Measurements from ENCODE around the gene CCR7. TPM values are rescaled to one million over a fixed set of nuclear protein-coding genes. Genes with fewer than 3 reads are reported as not detected.
A peak's percentile ranks its signal among the peaks of the same experiment; 100 is the strongest.

CCR7 gene, protein sequence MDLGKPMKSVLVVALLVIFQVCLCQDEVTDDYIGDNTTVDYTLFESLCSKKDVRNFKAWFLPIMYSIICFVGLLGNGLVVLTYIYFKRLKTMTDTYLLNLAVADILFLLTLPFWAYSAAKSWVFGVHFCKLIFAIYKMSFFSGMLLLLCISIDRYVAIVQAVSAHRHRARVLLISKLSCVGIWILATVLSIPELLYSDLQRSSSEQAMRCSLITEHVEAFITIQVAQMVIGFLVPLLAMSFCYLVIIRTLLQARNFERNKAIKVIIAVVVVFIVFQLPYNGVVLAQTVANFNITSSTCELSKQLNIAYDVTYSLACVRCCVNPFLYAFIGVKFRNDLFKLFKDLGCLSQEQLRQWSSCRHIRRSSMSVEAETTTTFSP
- total RNA-seq = 1 to 10 TPM in 1 of 4 donors, not detected in 3; 1.2 TPM

- H3K27me3 ChIP-seq = no peaks in the 10 kb centered on the region
- peak in 1 of 2 donors; percentile 57 for DNase-seq (ENCODE audit: low spot score in 2 of 2)
- TF ChIP-seq, protein P1, sequence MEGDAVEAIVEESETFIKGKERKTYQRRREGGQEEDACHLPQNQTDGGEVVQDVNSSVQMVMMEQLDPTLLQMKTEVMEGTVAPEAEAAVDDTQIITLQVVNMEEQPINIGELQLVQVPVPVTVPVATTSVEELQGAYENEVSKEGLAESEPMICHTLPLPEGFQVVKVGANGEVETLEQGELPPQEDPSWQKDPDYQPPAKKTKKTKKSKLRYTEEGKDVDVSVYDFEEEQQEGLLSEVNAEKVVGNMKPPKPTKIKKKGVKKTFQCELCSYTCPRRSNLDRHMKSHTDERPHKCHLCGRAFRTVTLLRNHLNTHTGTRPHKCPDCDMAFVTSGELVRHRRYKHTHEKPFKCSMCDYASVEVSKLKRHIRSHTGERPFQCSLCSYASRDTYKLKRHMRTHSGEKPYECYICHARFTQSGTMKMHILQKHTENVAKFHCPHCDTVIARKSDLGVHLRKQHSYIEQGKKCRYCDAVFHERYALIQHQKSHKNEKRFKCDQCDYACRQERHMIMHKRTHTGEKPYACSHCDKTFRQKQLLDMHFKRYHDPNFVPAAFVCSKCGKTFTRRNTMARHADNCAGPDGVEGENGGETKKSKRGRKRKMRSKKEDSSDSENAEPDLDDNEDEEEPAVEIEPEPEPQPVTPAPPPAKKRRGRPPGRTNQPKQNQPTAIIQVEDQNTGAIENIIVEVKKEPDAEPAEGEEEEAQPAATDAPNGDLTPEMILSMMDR (IDR thresholded peaks at IDR 0.05) = no peak
- TF ChIP-seq POLR2A (IDR thresholded peaks at IDR 0.05) = no peak
- no peak for TF ChIP-seq POLR2AphosphoS5 (IDR thresholded peaks at IDR 0.05)
- no peak for TF ChIP-seq EP300 (IDR thresholded peaks at IDR 0.05)
- H3K36me3 ChIP-seq = no peaks in the 10 kb centered on the region
- 73% methylated on average over 10 of the region's 12 CpGs for WGBS
- H3K4me1 ChIP-seq = peaks cover 9% of the 10 kb centered on the region
- H3K4me3 ChIP-seq = no peak within 1 kb of the TSS
- no peaks in the 10 kb centered on the region for H3K9me3 ChIP-seq
- no peak within 1 kb of the TSS for H3K27ac ChIP-seq
These were observed at the start of gene CCR7 for GRCh38 chr17:40564883-40565768. Gene CCR7, minus strand, starts transcription at chr17:40565472. Its CDS starts 63 bp downstream, at chr17:40565409.

- 78% methylated on average over 11 of the region's 13 CpGs for WGBS
- H3K27me3 ChIP-seq = no peaks in the 10 kb centered on the region
These were observed 49.3 kb upstream of the CCR7 start for GRCh38 chr17:40614431-40615067.

DNA sequence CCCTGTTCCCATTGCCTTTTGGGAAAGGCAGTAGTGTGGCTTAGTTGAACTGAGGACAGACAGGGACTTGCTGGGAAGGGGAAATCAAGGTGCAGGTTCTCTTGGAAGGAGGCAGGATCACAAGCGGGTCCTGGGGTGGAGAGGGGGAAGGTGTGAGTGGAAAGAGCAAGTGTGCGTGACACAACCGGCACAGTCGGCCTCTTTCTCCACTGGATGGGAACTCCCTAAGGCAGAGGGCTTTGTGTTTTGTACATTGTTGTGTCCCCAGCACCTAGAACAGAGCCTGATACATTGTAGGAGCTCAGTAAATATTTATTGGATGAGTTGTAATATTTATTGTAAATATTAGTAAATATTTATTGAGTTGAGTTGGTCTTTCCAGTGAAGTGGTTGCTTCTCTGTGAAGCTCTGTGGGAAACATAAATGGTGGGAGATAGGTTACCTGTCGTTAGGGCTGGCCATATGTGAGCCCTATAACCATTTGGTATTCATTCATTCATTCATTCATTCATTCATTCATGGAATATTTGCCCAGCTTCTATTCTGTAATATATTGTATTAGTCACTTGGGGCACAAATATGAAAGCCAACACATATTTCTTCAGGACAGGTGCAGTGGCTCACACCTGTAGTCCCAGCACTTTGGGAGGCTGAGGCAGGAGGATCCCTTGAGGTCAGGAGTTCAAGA, 48.3 kb upstream of the CCR7 start:
- TF ChIP-seq EP300 (IDR thresholded peaks at IDR 0.05) = no peak
- TF ChIP-seq POLR2A (IDR thresholded peaks at IDR 0.05) = no peak
- TF ChIP-seq, protein P1 (IDR thresholded peaks at IDR 0.05) = no peak
- no peak for TF ChIP-seq POLR2AphosphoS5 (IDR thresholded peaks at IDR 0.05)
- WGBS = 83% methylated on average over 5 of the region's 5 CpGs
- H3K9me3 ChIP-seq = no peaks in the 10 kb centered on the region
- no peaks in the 10 kb centered on the region for H3K36me3 ChIP-seq
- no peaks in the 10 kb centered on the region for H3K27me3 ChIP-seq
- H3K4me1 ChIP-seq = peaks cover 25% of the 10 kb centered on the region
- DNase-seq (ENCODE audit: low spot score in 2 of 2) = no peak
- H3K4me3 ChIP-seq = no peak overlapping the region
- H3K27ac ChIP-seq = no peak overlapping the region

More at GRCh38 chr17:40614431-40615067, 49.3 kb upstream of the CCR7 start:
- Histone ChIP-seq H3K27ac (no peak overlapping the region), H3K4me3 (no peak overlapping the region), H3K9me3 (no peaks in the 10 kb centered on the region), H3K4me1 (peaks cover 30% of the 10 kb centered on the region), H3K36me3 (no peaks in the 10 kb centered on the region)
- TF ChIP-seq, protein P1 (IDR thresholded peaks at IDR 0.05) = no peak
- TF ChIP-seq EP300 (IDR thresholded peaks at IDR 0.05) = no peak
- TF ChIP-seq POLR2AphosphoS5 (IDR thresholded peaks at IDR 0.05) = no peak
- TF ChIP-seq POLR2A (IDR thresholded peaks at IDR 0.05) = no peak
- no peak for DNase-seq (ENCODE audit: low spot score in 2 of 2)

DNA sequence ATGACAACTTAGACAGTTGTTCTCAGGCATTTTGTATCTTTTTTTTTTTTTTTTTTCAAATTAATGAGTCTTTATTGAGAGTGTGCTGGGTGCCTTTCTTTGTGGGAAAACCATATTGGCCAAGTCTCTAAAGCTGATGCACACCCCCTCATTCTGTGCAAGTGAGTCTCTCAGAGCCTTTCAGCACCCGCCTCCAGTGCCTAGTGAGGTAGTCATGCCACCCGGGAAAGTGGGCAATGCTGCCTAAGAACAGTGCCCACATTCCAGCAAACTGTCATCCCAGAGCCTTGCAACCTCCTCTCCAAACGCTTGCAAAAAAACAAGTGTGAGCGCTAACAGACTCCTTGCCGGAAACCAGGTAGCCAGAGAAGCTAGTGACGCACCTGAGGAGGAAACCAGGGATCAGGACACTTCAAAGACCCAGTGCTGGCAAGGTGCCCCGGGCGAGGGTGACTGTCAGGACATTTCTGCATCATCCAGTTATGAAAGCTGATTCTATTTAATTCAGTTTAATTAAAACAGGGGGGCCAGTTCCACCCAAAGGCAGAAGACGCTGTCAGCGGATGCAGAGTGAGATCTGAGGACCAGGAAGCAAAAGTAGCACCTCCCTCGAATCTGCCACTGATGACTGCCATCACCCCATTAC, 47.5 kb upstream of the CCR7 start:
- H3K4me1 ChIP-seq = peaks cover 23% of the 10 kb centered on the region
- 59% methylated on average over 11 of the region's 11 CpGs for WGBS
- TF ChIP-seq POLR2A (IDR thresholded peaks at IDR 0.05) (no peak), POLR2AphosphoS5 (IDR thresholded peaks at IDR 0.05) (no peak), EP300 (IDR thresholded peaks at IDR 0.05) (no peak)
- TF ChIP-seq, protein P1 (IDR thresholded peaks at IDR 0.05) = no peak
- H3K27ac ChIP-seq = no peak overlapping the region
- H3K27me3 ChIP-seq = no peaks in the 10 kb centered on the region
- H3K9me3 ChIP-seq = no peaks in the 10 kb centered on the region
- no peaks in the 10 kb centered on the region for H3K36me3 ChIP-seq
- no peak for DNase-seq (ENCODE audit: low spot score in 2 of 2)
- H3K4me3 ChIP-seq = no peak overlapping the region

All from suprapubic skin (tissue), 4 donors.